PC-9 (cell line): Measurements from ENCODE around the gene BAK1. TPM values are rescaled to one million over a fixed set of nuclear protein-coding genes. Genes with fewer than 3 reads are reported as not detected.
A peak's percentile ranks its signal among the peaks of the same experiment; 100 is the strongest.

Experiments used
- BruUV-seq: library from RNA; stranded (reverse); fragments of 400-500 nt; replicated peaks from 2 replicates; lab custom pipeline; 2021; lab: Mats Ljungman, UMichigan
- CTCF ChIA-PET: fragments of 300-600 bp; sonication (Branson Sonifier 250); formaldehyde crosslinking; loops from one replicate; lab custom pipeline; 2022; ENCODE audit warnings: antibody characterized with exemption; lab: Charles Lee
- POLR2A ChIA-PET: fragments of 300-600 bp; sonication (Branson Sonifier 250); formaldehyde crosslinking; loops from one replicate; lab custom pipeline; 2022; ENCODE audit warnings: antibody characterized with exemption; ENCODE audit not compliant: unreplicated experiment; lab: Charles Lee
- DNase-seq, 2 experiments: peaks; one replicate each; pipeline versions ENCODE4 v3.0.0 to v3.0.0-alpha.2; 2015 to 2022; ENCODE audit warnings: mixed read lengths in 1 of 2
- H2AFZ ChIP-seq: fragments of 200-600 bp; sonication (generic); 2 replicates; pipeline ENCODE4 v1.8.1; 2017; ENCODE audit warnings: antibody characterized with exemption
- H3F3A ChIP-seq: fragments of 200-600 bp; sonication (generic); 2 replicates; pipeline ENCODE4 v1.8.1; 2017; ENCODE audit warnings: antibody characterized with exemption, mild to moderate bottlenecking, low read depth; ENCODE audit not compliant: insufficient read depth
- H3K27ac ChIP-seq: fragments of 200-600 bp; sonication (generic); 2 replicates; pipeline ENCODE4 v1.6.1; 2016; ENCODE audit warnings: mixed run types
- H3K27me3 ChIP-seq: fragments of 200-600 bp; sonication (generic); 2 replicates; pipeline ENCODE4 v1.6.1; 2016; ENCODE audit warnings: low read depth, mixed run types; ENCODE audit not compliant: insufficient read depth
- H3K36me3 ChIP-seq: fragments of 200-600 bp; sonication (generic); 2 replicates; pipeline ENCODE4 v1.6.1; 2016; ENCODE audit warnings: low read depth, mixed run types
- H3K4me1 ChIP-seq: fragments of 200-600 bp; sonication (generic); replicated peaks from 2 replicates; pipeline ENCODE4 v1.6.1; 2016; ENCODE audit warnings: mixed run types; ENCODE audit not compliant: insufficient read depth
- H3K4me2 ChIP-seq: fragments of 200-600 bp; sonication (generic); 2 replicates; pipeline ENCODE4 v1.6.1; 2017; ENCODE audit warnings: mixed run types
- H3K4me3 ChIP-seq: fragments of 200-600 bp; sonication (generic); 2 replicates; pipeline ENCODE4 v1.6.1; 2016; ENCODE audit warnings: mixed run types
- H3K79me2 ChIP-seq: fragments of 200-600 bp; sonication (generic); 2 replicates; pipeline ENCODE4 v1.6.1; 2017; ENCODE audit warnings: low read depth, mixed run types
- H3K9me2 ChIP-seq: fragments of 200-600 bp; sonication (generic); 2 replicates; pipeline ENCODE4 v1.8.1; 2017; ENCODE audit warnings: mild to moderate bottlenecking; ENCODE audit not compliant: insufficient read depth
- H3K9me3 ChIP-seq: fragments of 200-600 bp; sonication (generic); 2 replicates; pipeline ENCODE4 v1.8.1; 2016; ENCODE audit warnings: low read depth; ENCODE audit not compliant: insufficient read depth
- H4K20me1 ChIP-seq: fragments of 200-600 bp; sonication (generic); 2 replicates; pipeline ENCODE4 v1.8.1; 2017; ENCODE audit not compliant: insufficient read depth
- CTCF ChIP-seq: fragments of 200-600 bp; sonication (generic); conservative IDR thresholded peaks from 2 replicates; pipeline ENCODE4 v1.6.1; 2017; ENCODE audit warnings: mixed run types, antibody characterized with exemption, mild to moderate bottlenecking, moderate library complexity
- EZH2 ChIP-seq: fragments of 200-600 bp; sonication (generic); IDR thresholded peaks from 2 replicates; pipeline ENCODE4 v1.8.0; 2017; ENCODE audit warnings: antibody characterized with exemption, low read depth
- intact Hi-C: fragments of 100-400 bp; cut with micrococcal nuclease; formaldehyde crosslinking; loops from one replicate; pipeline ENCODE4 v1.10.0; 2022; ENCODE audit not compliant: unreplicated experiment
- total RNA-seq: library from RNA; stranded (reverse); gene quantifications from 2 replicates; pipeline ENCODE4 v1.2.3, GENCODE V29; 2021

The BAK1 gene
- total RNA-seq, 1 experiment from 2014 or later: 28.4 TPM

GRCh38 chr6:33577106-33577535 is 3.0 kb downstream of the BAK1 start:
- H4K20me1 ChIP-seq: no peaks in the 10 kb centered on the region
- no peak overlapping the region for H3K4me3 ChIP-seq
- H3K27ac ChIP-seq: no peak overlapping the region
- H3K27me3 ChIP-seq: no peaks in the 10 kb centered on the region
- H2AFZ ChIP-seq: no peak overlapping the region
- no peaks in the 10 kb centered on the region for H3K36me3 ChIP-seq
- H3K4me1 ChIP-seq: peaks cover 15% of the 10 kb centered on the region
- POLR2A ChIA-PET: interaction anchor here (0.5 to 0.6 kb wide), 3 partner anchors 134 to 1248 kb away, joined by 3 to 10 read pairs (median 9); partner anchors contain the start of gene UQCC2
- no TSS peak for BruUV-seq
- CTCF ChIA-PET: interaction anchor here (0.6 kb wide), 1 partner anchor 29 kb away, joined by 6 read pairs; no protein-coding TSS in a partner anchor
- H3K9me3 ChIP-seq: no peaks in the 10 kb centered on the region
- H3F3A ChIP-seq: peaks cover 14% of the 10 kb centered on the region
- H3K4me2 ChIP-seq: no peak overlapping the region
- DNase-seq: peak in 1 of 2 experiments; percentile 87
- TF ChIP-seq CTCF: no peak
- TF ChIP-seq EZH2: no peak
- intact Hi-C loops: loop anchor here (10.0 kb wide), 2 partner anchors 262 to 292 kb away; partner anchors contain the start of genes PFDN6, TAPBP, WDR46 and ZBTB22
- no peaks in the 10 kb centered on the region for H3K9me2 ChIP-seq
- peaks cover 16% of the 10 kb centered on the region for H3K79me2 ChIP-seq

- peaks cover 15% of the 10 kb centered on the region for H3K4me1 ChIP-seq
- no peak overlapping the region for H3K27ac ChIP-seq
- no peaks in the 10 kb centered on the region for H4K20me1 ChIP-seq
- no peak overlapping the region for H3K4me3 ChIP-seq
- no peaks in the 10 kb centered on the region for H3K27me3 ChIP-seq
- ChIA-PET CTCF (interaction anchor here (0.6 kb wide), 1 partner anchor 28 kb away, joined by 6 read pairs; no protein-coding TSS in a partner anchor), POLR2A (interaction anchor here (0.5 to 0.6 kb wide), 3 partner anchors 135 to 1248 kb away, joined by 3 to 10 read pairs (median 9); partner anchors contain the start of gene UQCC2)
- intact Hi-C loops: loop anchor here (10.0 kb wide), 2 partner anchors 262 to 292 kb away; partner anchors contain the start of genes PFDN6, TAPBP, WDR46 and ZBTB22
- H3K9me3 ChIP-seq: no peaks in the 10 kb centered on the region
- peaks cover 16% of the 10 kb centered on the region for H3K79me2 ChIP-seq
- TF ChIP-seq EZH2 (no peak), CTCF (no peak)
- DNase-seq: no peak
- peaks cover 14% of the 10 kb centered on the region for H3F3A ChIP-seq
- TSS peak; percentile 28 for BruUV-seq
- H3K4me2 ChIP-seq: no peak overlapping the region
- no peak overlapping the region for H2AFZ ChIP-seq
- H3K9me2 ChIP-seq: no peaks in the 10 kb centered on the region
- no peaks in the 10 kb centered on the region for H3K36me3 ChIP-seq
These were observed 3.4 kb downstream of the BAK1 start for GRCh38 chr6:33576668-33577067.

GRCh38 chr6:33575211-33575610 is 4.9 kb downstream of the BAK1 start:
- no peak for DNase-seq
- no peaks in the 10 kb centered on the region for H4K20me1 ChIP-seq
- peaks cover 16% of the 10 kb centered on the region for H3K79me2 ChIP-seq
- peaks cover 15% of the 10 kb centered on the region for H3K4me1 ChIP-seq
- CTCF ChIA-PET: no interaction called here
- H3K27me3 ChIP-seq: no peaks in the 10 kb centered on the region
- H3K4me2 ChIP-seq: no peak overlapping the region
- no peaks in the 10 kb centered on the region for H3K9me2 ChIP-seq
- POLR2A ChIA-PET: no interaction called here
- intact Hi-C loops: loop anchor here (10.0 kb wide), 2 partner anchors 260 to 290 kb away; partner anchors contain the start of genes PFDN6, TAPBP, WDR46 and ZBTB22
- H2AFZ ChIP-seq: no peak overlapping the region
- TF ChIP-seq EZH2 (no peak), CTCF (no peak)
- H3K27ac ChIP-seq: no peak overlapping the region
- BruUV-seq: no TSS peak
- no peaks in the 10 kb centered on the region for H3K36me3 ChIP-seq
- no peak overlapping the region for H3K4me3 ChIP-seq
- peaks cover 11% of the 10 kb centered on the region; the same call in 1 of the 2 replicates for H3F3A ChIP-seq
- no peaks in the 10 kb centered on the region for H3K9me3 ChIP-seq
